Stimulated activated naive B cell treated with anti-CD40 and anti-IgM and Interleukin-4, amounts not matched to agents 10 μg/mL and 1 μg/mL and 100 μg/mL, for 72 hours (primary cell): ENCODE results near the gene ARL10.

ENCODE experiments used
- ATAC-seq, 2 donors: fragments of 150-1000 bp; cut with Tn5 transposase; replicated peaks; 2 replicates each; pipeline ENCODE4 v1.10.0; 2021; ENCODE audit warnings: moderate library complexity in 1 of 2
- DNase-seq: peaks from one replicate; pipeline ENCODE4 v3.0.0; 2021
- H3K27ac Mint-ChIP-seq: one replicate; pipeline ENCODE4 v1.8.0; 2022; ENCODE audit warnings: mild to moderate bottlenecking, mixed read lengths
- H3K27me3 Mint-ChIP-seq, 2 donors: one replicate each; pipeline ENCODE4 v1.8.0; 2022; ENCODE audit warnings: mixed read lengths in 2 of 2
- H3K36me3 Mint-ChIP-seq, 2 donors: one replicate each; pipeline ENCODE4 v1.8.0; 2022; ENCODE audit warnings: mixed read lengths in 2 of 2, mild to moderate bottlenecking in 1 of 2
- H3K4me1 Mint-ChIP-seq, 2 donors: one replicate each; pipeline ENCODE4 v1.8.0; 2022; ENCODE audit warnings: mixed read lengths in 2 of 2, mild to moderate bottlenecking in 1 of 2
- H3K4me3 Mint-ChIP-seq, 2 donors: one replicate each; pipeline ENCODE4 v1.8.0; 2022; ENCODE audit warnings: mild to moderate bottlenecking in 2 of 2, mixed read lengths in 2 of 2, moderate library complexity in 1 of 2
- H3K9me3 Mint-ChIP-seq, 2 donors: one replicate each; pipeline ENCODE4 v1.8.0; 2022; ENCODE audit warnings: mixed read lengths in 2 of 2, mild to moderate bottlenecking in 1 of 2

The ARL10 gene

DNA sequence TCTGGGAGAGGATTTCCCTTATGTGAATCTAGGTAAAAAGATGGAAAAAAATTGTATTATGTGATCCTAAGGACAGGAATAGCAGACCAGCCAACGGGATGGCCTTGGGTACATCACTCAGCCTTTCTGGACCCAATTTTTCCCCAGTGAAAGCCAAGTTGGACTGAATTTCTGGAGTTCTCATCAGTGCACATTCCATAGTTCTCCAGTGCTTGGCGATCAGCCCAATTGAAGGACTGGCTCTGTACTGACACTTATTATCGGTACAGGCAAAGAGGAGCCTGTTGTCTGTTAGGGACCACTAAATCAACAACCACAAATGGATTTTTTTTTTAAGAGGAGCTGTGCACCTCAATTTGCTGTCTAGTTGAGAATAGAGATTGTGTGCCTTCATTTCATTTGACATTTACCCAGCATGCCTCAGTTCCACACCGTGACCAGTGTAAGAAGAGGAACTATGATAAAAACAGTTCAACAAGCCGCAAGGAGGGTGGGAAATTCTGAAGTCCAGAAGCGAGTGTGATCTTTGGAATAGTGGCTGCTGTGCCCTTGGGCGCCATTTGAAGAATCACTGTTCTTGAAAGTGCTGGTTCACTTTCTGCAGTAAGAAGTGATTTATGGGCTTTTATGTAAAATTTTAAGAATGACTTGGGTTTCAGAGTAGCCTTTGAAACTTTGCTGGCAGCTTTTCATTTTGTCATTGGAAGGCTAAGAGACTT is 8.0 kb downstream of the ARL10 start:
- no peak overlapping the region for H3K4me3 Mint-ChIP-seq
- peak overlapping the region; percentile 57 for H3K27ac Mint-ChIP-seq
- H3K36me3 Mint-ChIP-seq: peaks cover 18 to 52% of the 10 kb centered on the region in 2 donors
- DNase-seq (no peak), ATAC-seq (peak; percentile 85 to 89)
- no peaks in the 10 kb centered on the region for H3K27me3 Mint-ChIP-seq
- H3K9me3 Mint-ChIP-seq: no peaks in the 10 kb centered on the region
- peaks cover 6 to 8% of the 10 kb centered on the region in 2 donors for H3K4me1 Mint-ChIP-seq

DNA sequence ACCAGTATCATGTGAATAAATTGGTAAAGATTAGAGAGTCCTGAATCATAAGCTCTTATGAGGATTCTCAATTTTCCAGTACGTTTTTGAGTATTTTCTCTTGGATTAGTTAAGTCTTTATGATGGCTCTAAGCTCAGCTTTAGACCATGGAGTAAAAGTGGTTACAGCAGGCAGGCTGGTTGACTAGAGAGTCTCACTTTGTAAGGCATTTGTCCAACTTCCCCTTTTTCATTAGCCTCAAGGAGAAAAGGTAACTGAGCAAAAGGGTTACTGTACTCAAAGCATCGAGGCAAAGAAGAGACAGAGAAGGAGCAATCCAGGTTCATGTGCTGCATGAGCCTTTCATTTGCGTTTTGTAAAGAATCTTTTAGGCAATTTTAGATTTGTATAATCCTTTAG is 14.6 kb downstream of the ARL10 start:
- Mint-ChIP-seq H3K9me3 (no peaks in the 10 kb centered on the region), H3K4me3 (no peak overlapping the region), H3K27ac (no peak overlapping the region), H3K27me3 (no peaks in the 10 kb centered on the region), H3K4me1 (peaks cover 4 to 18% of the 10 kb centered on the region in 2 donors), H3K36me3 (peaks cover 28 to 56% of the 10 kb centered on the region in 2 donors)
- no peak for DNase-seq
- peak; percentile 85 to 88 for ATAC-seq

DNA sequence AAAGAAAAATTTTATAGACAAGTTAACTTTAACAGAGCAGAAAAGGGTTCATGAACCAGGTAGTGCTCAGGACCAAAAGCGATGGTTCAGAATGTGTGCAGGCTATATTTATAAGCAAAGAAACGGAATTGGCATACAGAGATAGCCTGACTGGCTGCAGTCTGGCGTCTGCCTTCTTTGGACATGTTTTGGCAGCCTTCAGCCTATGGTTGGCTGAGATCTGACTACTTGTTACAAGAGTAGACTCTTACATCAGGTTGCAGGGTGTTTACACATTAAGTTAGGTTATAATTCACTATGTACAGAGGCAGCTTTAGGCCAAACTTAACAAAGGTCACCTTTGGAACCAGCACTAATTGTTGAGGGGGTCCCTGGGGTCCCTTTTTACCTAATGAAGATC is 16.1 kb downstream of the ARL10 start:
- no peak overlapping the region for H3K27ac Mint-ChIP-seq

GRCh38 chr5:176381979-176382378 is 16.7 kb downstream of the ARL10 start:
- ATAC-seq (no peak), DNase-seq (no peak)
- H3K4me1 Mint-ChIP-seq: peaks cover 19 to 38% of the 10 kb centered on the region in 2 donors
- H3K4me3 Mint-ChIP-seq: no peak overlapping the region
- H3K27me3 Mint-ChIP-seq: no peaks in the 10 kb centered on the region
- H3K27ac Mint-ChIP-seq: no peak overlapping the region
- H3K36me3 Mint-ChIP-seq: peaks cover 37 to 62% of the 10 kb centered on the region in 2 donors
- H3K9me3 Mint-ChIP-seq: no peaks in the 10 kb centered on the region

More for the DNA sequence above, 16.1 kb downstream of the ARL10 start:
- DNase-seq (no peak), ATAC-seq (no peak)
- H3K4me3 Mint-ChIP-seq: no peak overlapping the region
- peaks cover 13 to 32% of the 10 kb centered on the region in 2 donors for H3K4me1 Mint-ChIP-seq
- no peaks in the 10 kb centered on the region for H3K9me3 Mint-ChIP-seq
- peaks cover 33 to 60% of the 10 kb centered on the region in 2 donors for H3K36me3 Mint-ChIP-seq
- no peaks in the 10 kb centered on the region for H3K27me3 Mint-ChIP-seq

DNA sequence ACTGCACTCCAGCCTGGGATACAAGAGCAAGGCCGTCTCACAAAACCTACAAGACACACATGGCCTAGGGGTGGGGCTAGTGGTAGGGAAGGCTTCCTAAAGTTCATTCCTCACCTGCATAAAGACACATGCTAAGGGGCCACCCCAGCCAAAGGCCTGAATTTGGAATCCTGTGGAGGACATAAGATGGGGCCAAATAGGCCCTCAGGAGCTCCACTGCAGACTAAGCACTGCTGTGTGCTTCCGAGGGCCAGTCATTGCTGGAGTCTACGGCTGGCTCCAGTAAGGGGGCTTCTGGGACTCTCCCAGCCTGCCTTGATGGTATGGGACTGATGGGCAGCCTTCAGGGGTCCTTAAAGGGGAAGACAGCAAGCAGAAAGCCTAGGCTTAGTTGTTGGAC is 17.4 kb downstream of the ARL10 start:
- DNase-seq (no peak), ATAC-seq (no peak)
- no peak overlapping the region for H3K4me3 Mint-ChIP-seq
- peaks cover 22 to 45% of the 10 kb centered on the region in 2 donors for H3K4me1 Mint-ChIP-seq
- peaks cover 38 to 65% of the 10 kb centered on the region in 2 donors for H3K36me3 Mint-ChIP-seq
- no peak overlapping the region for H3K27ac Mint-ChIP-seq
- H3K27me3 Mint-ChIP-seq: no peaks in the 10 kb centered on the region
- H3K9me3 Mint-ChIP-seq: no peaks in the 10 kb centered on the region

DNA sequence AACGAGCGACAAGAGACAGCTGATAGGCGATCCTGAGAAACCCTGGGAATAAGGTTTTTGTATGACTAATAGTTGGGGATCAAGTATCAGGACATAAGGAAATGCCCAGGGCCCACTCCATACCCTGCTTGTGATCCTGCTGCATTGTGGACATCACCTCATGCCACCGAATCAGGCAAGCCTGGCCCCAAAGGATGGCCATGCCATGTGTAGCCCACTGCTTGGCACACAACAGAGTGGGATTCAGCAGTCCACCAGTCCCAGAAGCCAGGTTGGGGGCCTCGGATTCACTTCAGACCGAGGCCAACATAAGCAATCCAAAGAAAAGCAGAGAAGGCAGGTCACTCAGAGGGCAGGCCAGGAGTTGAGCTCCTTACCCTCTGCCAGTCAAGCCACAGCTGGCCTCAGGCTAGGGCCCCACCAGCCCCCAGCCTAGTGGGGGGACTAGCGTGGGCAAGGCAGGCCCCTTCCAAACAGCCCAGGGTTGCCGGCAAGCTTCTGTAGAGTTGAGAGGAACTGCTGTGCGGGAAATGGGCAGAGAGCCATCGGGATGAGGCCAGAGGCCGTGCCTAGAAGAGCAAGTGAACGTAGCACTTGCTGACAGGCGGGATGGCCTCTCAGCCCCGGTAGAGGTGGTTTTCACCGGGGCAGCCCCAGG is 18.1 kb downstream of the ARL10 start:
- Mint-ChIP-seq H3K27me3 (no peaks in the 10 kb centered on the region), H3K9me3 (no peaks in the 10 kb centered on the region), H3K4me3 (no peak overlapping the region), H3K27ac (no peak overlapping the region), H3K4me1 (peaks cover 24 to 50% of the 10 kb centered on the region in 2 donors), H3K36me3 (peaks cover 45 to 70% of the 10 kb centered on the region in 2 donors)
- DNase-seq (no peak), ATAC-seq (no peak)

DNA sequence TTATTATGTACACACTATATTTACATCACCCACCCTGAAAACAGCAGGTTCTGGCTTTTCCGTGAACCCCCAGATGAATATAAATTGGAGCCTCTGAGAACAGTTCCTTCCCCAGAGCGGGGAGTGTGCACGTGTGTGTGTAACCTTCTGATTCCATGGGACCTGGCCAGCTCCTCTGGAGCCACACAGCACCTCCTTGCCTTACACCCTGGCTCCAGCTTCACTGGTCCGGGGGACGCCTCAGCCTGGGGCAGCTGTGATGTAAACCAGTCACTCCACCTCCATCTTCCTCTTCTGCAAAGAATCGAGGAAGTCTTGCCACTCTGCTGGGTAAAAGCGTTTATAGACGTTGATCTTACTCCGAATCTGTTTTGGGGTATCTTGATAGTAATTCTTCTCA is 18.7 kb downstream of the ARL10 start:
- Mint-ChIP-seq H3K9me3 (no peaks in the 10 kb centered on the region), H3K4me1 (peaks cover 24 to 50% of the 10 kb centered on the region in 2 donors), H3K27me3 (no peaks in the 10 kb centered on the region), H3K36me3 (peaks cover 45 to 71% of the 10 kb centered on the region in 2 donors), H3K27ac (no peak overlapping the region), H3K4me3 (no peak overlapping the region)
- no peak for DNase-seq
- no peak for ATAC-seq

DNA sequence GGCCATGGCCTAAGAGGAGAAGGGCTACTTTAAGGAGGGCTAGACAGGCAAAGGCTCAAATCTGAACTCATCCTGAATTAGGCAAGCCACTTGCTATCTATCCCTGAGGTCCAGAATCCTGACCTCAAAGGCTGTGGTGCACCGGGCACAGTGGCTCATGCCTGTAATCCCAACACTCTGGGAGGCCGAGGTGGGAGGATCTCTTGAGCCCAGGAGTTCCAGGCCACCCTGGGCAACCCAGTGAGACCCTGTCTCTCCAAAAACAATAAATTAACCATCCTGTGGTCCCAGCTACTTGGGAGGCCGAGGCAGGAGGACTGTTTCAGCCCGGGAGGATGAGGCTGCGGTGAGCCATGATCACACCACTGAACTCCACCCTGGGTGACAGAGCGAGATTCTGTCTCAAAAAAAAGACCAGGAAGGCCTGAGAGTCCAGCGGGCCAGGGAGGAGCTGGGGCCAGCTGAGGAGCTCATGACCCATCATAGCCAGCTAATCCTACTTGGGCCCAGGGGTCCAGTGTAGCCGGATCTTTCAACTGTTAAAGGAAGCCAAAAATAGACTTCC is 19.2 kb downstream of the ARL10 start:
- Mint-ChIP-seq H3K27ac (peak overlapping the region; percentile 31), H3K9me3 (no peaks in the 10 kb centered on the region), H3K4me3 (no peak overlapping the region), H3K4me1 (peaks cover 24 to 47% of the 10 kb centered on the region in 2 donors), H3K36me3 (peaks cover 41 to 70% of the 10 kb centered on the region in 2 donors), H3K27me3 (no peaks in the 10 kb centered on the region)
- no peak for DNase-seq
- no peak for ATAC-seq

GRCh38 chr5:176384991-176385390 is 19.7 kb downstream of the ARL10 start:
- DNase-seq (no peak), ATAC-seq (no peak)
- H3K4me1 Mint-ChIP-seq: peaks cover 22 to 45% of the 10 kb centered on the region in 2 donors
- no peaks in the 10 kb centered on the region for H3K27me3 Mint-ChIP-seq
- H3K36me3 Mint-ChIP-seq: peaks cover 37 to 67% of the 10 kb centered on the region in 2 donors
- H3K27ac Mint-ChIP-seq: no peak overlapping the region
- no peak overlapping the region for H3K4me3 Mint-ChIP-seq
- H3K9me3 Mint-ChIP-seq: no peaks in the 10 kb centered on the region

- Mint-ChIP-seq H3K27ac (peak overlapping the region; percentile 69), H3K4me3 (peak overlapping the region; percentile 98 to 100), H3K36me3 (peaks cover 45 to 72% of the 10 kb centered on the region in 2 donors), H3K4me1 (peaks cover 22 to 44% of the 10 kb centered on the region in 2 donors), H3K9me3 (no peaks in the 10 kb centered on the region), H3K27me3 (no peaks in the 10 kb centered on the region)
- DNase-seq: no peak
- ATAC-seq: no peak
These were observed 21.2 kb downstream of the ARL10 start for GRCh38 chr5:176386491-176386890.

DNA sequence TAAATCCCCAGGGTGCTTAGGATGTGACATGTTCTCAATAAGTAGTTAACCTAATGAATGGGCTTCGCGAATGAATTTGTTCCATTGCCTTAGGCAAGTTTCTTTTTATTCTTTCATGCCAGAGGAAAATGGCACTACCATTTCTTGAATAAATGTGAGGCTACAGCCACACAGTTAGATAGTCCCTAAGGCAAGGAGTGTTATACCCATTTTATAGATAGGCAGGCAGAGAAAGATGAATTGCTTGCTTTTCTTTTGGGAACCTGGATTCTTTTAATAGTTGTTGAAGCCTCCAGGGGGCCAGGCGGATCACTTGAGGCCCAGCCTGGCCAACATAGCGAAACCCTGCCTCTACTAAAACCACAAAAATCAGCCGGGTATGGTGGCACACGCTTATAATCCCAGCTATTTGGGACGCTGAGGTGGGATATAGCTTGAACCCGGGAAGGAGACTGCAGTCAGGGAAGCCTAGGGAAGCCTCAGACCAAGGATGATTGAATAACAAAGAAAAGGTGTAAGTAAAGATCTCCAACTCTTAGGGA is 22.2 kb downstream of the ARL10 start:
- Mint-ChIP-seq H3K27me3 (no peaks in the 10 kb centered on the region), H3K9me3 (no peaks in the 10 kb centered on the region), H3K4me1 (peaks cover 22 to 53% of the 10 kb centered on the region in 2 donors), H3K4me3 (peak overlapping the region; percentile 98 to 100), H3K27ac (peak overlapping the region; percentile 99), H3K36me3 (peaks cover 43 to 75% of the 10 kb centered on the region in 2 donors)
- DNase-seq (no peak), ATAC-seq (no peak)

- H3K4me1 Mint-ChIP-seq: peaks cover 22 to 53% of the 10 kb centered on the region in 2 donors
- no peak for ATAC-seq
- H3K4me3 Mint-ChIP-seq: peak overlapping the region; percentile 98 to 100
- H3K27me3 Mint-ChIP-seq: no peaks in the 10 kb centered on the region
- no peak for DNase-seq
- peaks cover 44 to 75% of the 10 kb centered on the region in 2 donors for H3K36me3 Mint-ChIP-seq
- peak overlapping the region; percentile 99 for H3K27ac Mint-ChIP-seq
- no peaks in the 10 kb centered on the region for H3K9me3 Mint-ChIP-seq
These were observed 22.7 kb downstream of the ARL10 start for GRCh38 chr5:176388003-176388443.

GRCh38 chr5:176388444-176389134 is 23.3 kb downstream of the ARL10 start, which contains the start of the genes HIGD2A and NOP16:
Gene HIGD2A, plus strand, starts transcription at chr5:176388751. Its CDS starts 69 bp downstream, at chr5:176388820.
Gene NOP16, minus strand, starts transcription at chr5:176388598. Its CDS starts 59 bp downstream, at chr5:176388539.
- Mint-ChIP-seq H3K36me3 (peaks cover 43 to 72% of the 10 kb centered on the region in 2 donors), H3K9me3 (no peaks in the 10 kb centered on the region), H3K4me1 (peaks cover 22 to 53% of the 10 kb centered on the region in 2 donors), H3K27ac (peak within 1 kb of the TSS; percentile 99), H3K27me3 (no peaks in the 10 kb centered on the region), H3K4me3 (peak within 1 kb of the TSS; percentile 98 to 100)
- ATAC-seq: peak; percentile 90 to 91
- DNase-seq: peak; percentile 96
